IMR-90 (cell line): ENCODE results near the gene KCNJ10. TPM values are rescaled to one million over a fixed set of nuclear protein-coding genes. Genes with fewer than 3 reads are reported as not detected.

Experiments
- ATAC-seq: fragments of 200-7000 bp; cut with Tn5 transposase; 2 replicates; pipeline ENCODE4 v1.9.1; 2020; ENCODE audit warnings: low read depth, mild to moderate bottlenecking, moderate library complexity
- BruUV-seq: library from RNA; stranded (reverse); fragments of 400-500 nt; replicated peaks from 2 replicates; lab custom pipeline; 2021; lab: Mats Ljungman, UMichigan
- CTCF ChIA-PET: fragments of 300-600 bp; formaldehyde crosslinking; extraction: SDS; loops from one replicate; lab custom pipeline; 2021; ENCODE audit warnings: antibody characterized with exemption; lab: Yijun Ruan, JAX
- POLR2A ChIA-PET: fragments of 300-600 bp; sonication (Branson Sonifier 250); formaldehyde crosslinking; loops from one replicate; lab custom pipeline; 2022; ENCODE audit warnings: antibody characterized with exemption; ENCODE audit not compliant: unreplicated experiment; lab: Charles Lee
- DNase-seq: peaks from one replicate; pipeline ENCODE4 v3.0.0; 2013
- H2AFZ ChIP-seq: replicated peaks from 2 replicates; pipeline ENCODE3; 2013; ENCODE audit warnings: low read length, mild to moderate bottlenecking; ENCODE audit not compliant: poor library complexity
- H2AK5ac ChIP-seq: 2 replicates; pipeline ENCODE4 v1.6.1; 2013; ENCODE audit warnings: low read depth, low read length, inconsistent platforms
- H2AK9ac ChIP-seq: replicated peaks from 2 replicates; pipeline ENCODE3; 2013; ENCODE audit warnings: mild to moderate bottlenecking, low read depth, low read length, moderate library complexity; ENCODE audit not compliant: poor library complexity
- H2BK120ac ChIP-seq: 2 replicates; pipeline ENCODE4 v1.6.1; 2013; ENCODE audit warnings: low read depth, low read length, inconsistent platforms
- H2BK15ac ChIP-seq: 3 replicates; pipeline ENCODE4 v1.6.1; 2013; ENCODE audit warnings: low read depth, low read length, inconsistent platforms
- H2BK20ac ChIP-seq: 2 replicates; pipeline ENCODE4 v1.6.1; 2013; ENCODE audit warnings: low read depth, mild to moderate bottlenecking, inconsistent platforms, low read length, moderate library complexity
- H2BK5ac ChIP-seq: 2 replicates; pipeline ENCODE4 v1.6.1; 2013; ENCODE audit warnings: mild to moderate bottlenecking, low read depth, low read length, inconsistent platforms; ENCODE audit not compliant: poor library complexity, severe bottlenecking
- H3K14ac ChIP-seq: replicated peaks from 2 replicates; pipeline ENCODE4 v1.6.1; 2013; ENCODE audit warnings: low read depth, low read length, inconsistent platforms
- H3K18ac ChIP-seq: 2 replicates; pipeline ENCODE4 v1.6.1; 2013; ENCODE audit warnings: low read depth, low read length, control low read depth
- H3K23ac ChIP-seq: 2 replicates; pipeline ENCODE4 v1.6.1; 2013; ENCODE audit warnings: low read depth, low read length, inconsistent platforms
- H3K27ac ChIP-seq: 2 replicates; pipeline ENCODE4 v1.5.1; 2013; ENCODE audit warnings: mild to moderate bottlenecking, control low read depth, low read length; ENCODE audit not compliant: insufficient read depth
- H3K27me3 ChIP-seq: 2 replicates; pipeline ENCODE4 v1.6.1; 2013; ENCODE audit warnings: low read length; ENCODE audit not compliant: control insufficient read depth, insufficient read depth
- H3K36me3 ChIP-seq: 2 replicates; pipeline ENCODE4 v1.6.1; 2013; ENCODE audit warnings: low read length, mixed read lengths; ENCODE audit not compliant: control insufficient read depth, insufficient read depth
- H3K4ac ChIP-seq: 2 replicates; pipeline ENCODE4 v1.6.1; 2013; ENCODE audit warnings: low read depth, low read length, inconsistent platforms
- H3K4me1 ChIP-seq: 2 replicates; pipeline ENCODE4 v1.6.1; 2013; ENCODE audit warnings: low read length, mixed read lengths; ENCODE audit not compliant: control insufficient read depth, insufficient read depth
- H3K4me2 ChIP-seq: 2 replicates; pipeline ENCODE4 v1.6.1; 2013; ENCODE audit warnings: low read depth, mild to moderate bottlenecking, control low read depth, low read length, moderate library complexity
- H3K4me3 ChIP-seq: 2 replicates; pipeline ENCODE4 v1.5.1; 2013; ENCODE audit warnings: low read depth, mild to moderate bottlenecking, control low read depth, low read length, moderate library complexity; ENCODE audit not compliant: insufficient read depth
- H3K56ac ChIP-seq: 2 replicates; pipeline ENCODE4 v1.6.1; 2013; ENCODE audit warnings: low read length, inconsistent platforms; ENCODE audit not compliant: insufficient read depth; ENCODE audit errors: extremely low read depth
- H3K79me1 ChIP-seq, 2 experiments: 2 replicates each; pipeline ENCODE4 v1.6.1; 2013; ENCODE audit warnings: low read length in 2 of 2, inconsistent platforms in 1 of 2, low read depth in 1 of 2
- H3K9ac ChIP-seq: 2 replicates; pipeline ENCODE4 v1.6.1; 2013; ENCODE audit warnings: low read depth, low read length, control low read depth
- H3K9me1 ChIP-seq: 2 replicates; pipeline ENCODE4 v1.6.1; 2013; ENCODE audit warnings: low read length, inconsistent platforms; ENCODE audit not compliant: insufficient read depth
- H3K9me3 ChIP-seq: 2 replicates; pipeline ENCODE4 v1.6.1; 2013; ENCODE audit warnings: low read length; ENCODE audit not compliant: control insufficient read depth, insufficient read depth
- H4K20me1 ChIP-seq: 2 replicates; pipeline ENCODE4 v1.6.1; 2013; ENCODE audit warnings: low read length, inconsistent platforms; ENCODE audit not compliant: insufficient read depth
- H4K5ac ChIP-seq: 2 replicates; pipeline ENCODE4 v1.6.1; 2013; ENCODE audit warnings: mild to moderate bottlenecking, low read depth, low read length, control low read depth
- H4K8ac ChIP-seq, 2 experiments: 2 replicates each; pipeline ENCODE4 v1.6.1; 2013; ENCODE audit warnings: low read depth in 2 of 2, low read length in 2 of 2, control low read depth in 1 of 2, inconsistent platforms in 1 of 2
- H4K91ac ChIP-seq: 2 replicates; pipeline ENCODE4 v1.6.1; 2013; ENCODE audit warnings: low read depth, low read length, inconsistent platforms; ENCODE audit not compliant: insufficient read depth
- BHLHE40 ChIP-seq: fragments of 150-350 bp; IDR thresholded peaks from 2 replicates; pipeline ENCODE4 v1.6.1; 2016; ENCODE audit warnings: mild to moderate bottlenecking, low read depth, low read length
- CEBPB ChIP-seq: IDR thresholded peaks from 2 replicates; pipeline ENCODE4 v1.6.1; 2012; ENCODE audit warnings: low read depth, low read length, improper control_type of control experiment
- CTCF ChIP-seq: conservative IDR thresholded peaks from 2 replicates; pipeline ENCODE4 v1.5.1; 2012; ENCODE audit warnings: mild to moderate bottlenecking, low read depth, low read length, improper control_type of control experiment
- FOS ChIP-seq: fragments of 150-350 bp; IDR thresholded peaks from 2 replicates; pipeline ENCODE4 v1.6.1; 2016; ENCODE audit warnings: low read depth, low read length
- MAFK ChIP-seq: IDR thresholded peaks from 2 replicates; pipeline ENCODE4 v1.6.1; 2012; ENCODE audit warnings: low read depth, low read length, improper control_type of control experiment
- MAZ ChIP-seq: IDR thresholded peaks from 2 replicates; pipeline ENCODE4 v1.6.1; 2012; ENCODE audit warnings: low read depth, mild to moderate bottlenecking, low read length, improper control_type of control experiment, moderate library complexity, borderline replicate concordance
- NFE2L2 ChIP-seq: fragments of 150-350 bp; IDR thresholded peaks from 2 replicates; pipeline ENCODE4 v1.6.1; 2016; ENCODE audit warnings: low read depth, mild to moderate bottlenecking, low read length
- RAD21 ChIP-seq: IDR thresholded peaks from 2 replicates; pipeline ENCODE4 v1.6.1; 2012; ENCODE audit warnings: low read length, improper control_type of control experiment
- RCOR1 ChIP-seq: IDR thresholded peaks from 2 replicates; pipeline ENCODE4 v1.6.1; 2012; ENCODE audit warnings: mild to moderate bottlenecking, low read length, improper control_type of control experiment; ENCODE audit not compliant: insufficient replicate concordance
- SMC3 ChIP-seq: fragments of 150-350 bp; IDR thresholded peaks from 2 replicates; pipeline ENCODE4 v1.6.1; 2016; ENCODE audit warnings: low read depth, mild to moderate bottlenecking, antibody characterized with exemption, low read length, moderate library complexity
- WGBS, 2 experiments: methylation state at CpG; one replicate each; pipeline versions ENCODE4 v1.1.5 to v1.1.7; 2013; ENCODE audit warnings: missing lambda C conversion rate in 2 of 2; ENCODE audit not compliant: insufficient read length in 1 of 2; ENCODE audit errors: extremely low coverage in 2 of 2; 5-methylcytosine and 5-hydroxymethylcytosine counted together
- dilution Hi-C: fragments of 300-500 bp; cut with HindIII; formaldehyde crosslinking; loops from one replicate; pipeline ENCODE4 v1.14.3; 2018; ENCODE audit warnings: low sequenced_read_pairs; ENCODE audit not compliant: unreplicated experiment
- in situ Hi-C: fragments of 300-500 bp; cut with MboI; formaldehyde crosslinking; loops from 3 replicates; pipeline ENCODE4 v1.14.3; 2019; ENCODE audit warnings: low sequenced_read_pairs, inconsistent platforms, mixed read lengths
- intact Hi-C: fragments of 100-400 bp; cut with micrococcal nuclease; formaldehyde crosslinking; loops from 2 replicates; pipeline ENCODE4 v1.10.0; 2022
- polyA plus RNA-seq, 3 experiments: library from polyadenylated mRNA; depleted of rRNA; stranded (reverse); fragments of >200 nt; gene quantifications; 2 replicates each; pipeline ENCODE4 v1.2.3, GENCODE V29; 2012; ENCODE audit warnings: low replicate concordance in 1 of 3
- total RNA-seq: library from RNA; depleted of rRNA; stranded (reverse); fragments of >200 nt; gene quantifications from 2 replicates; pipeline ENCODE4 v1.2.3, GENCODE V29; 2012

Gene KCNJ10
- total and polyA plus RNA-seq, 2 of the 4 experiments (the other 2 are of a cell fraction): not detected

GRCh38 chr1:160104486-160104885 is 34.5 kb upstream of the KCNJ10 start:
- ChIA-PET POLR2A (no interaction called here), CTCF (interaction anchor here (0.6 to 2.4 kb wide), 5 partner anchors 21 to 269 kb away, joined by 3 to 8 read pairs (median 4); no protein-coding TSS in a partner anchor)
- Histone ChIP-seq H2BK15ac (no peak overlapping the region), H2BK5ac (no peak overlapping the region), H3K9me1 (no peaks in the 10 kb centered on the region), H3K36me3 (no peaks in the 10 kb centered on the region), H3K14ac (no peak overlapping the region), H3K27me3 (peaks cover 24% of the 10 kb centered on the region), H3K4me1 (peaks cover 18% of the 10 kb centered on the region), H3K79me1 (no peaks in the 10 kb centered on the region), H2AK5ac (no peak overlapping the region), H3K23ac (no peak overlapping the region), H2AK9ac (no peak overlapping the region), H4K8ac (0 out of 4 replicates have a peak overlapping the region, but pooled peaks of 1 of the 2 experiments have one; percentile 11), H3K56ac (no peak overlapping the region), H3K4ac (no peak overlapping the region; the same call in 1 of the 2 replicates), H2BK120ac (no peak overlapping the region), H3K4me2 (no peak overlapping the region), H4K5ac (no peak overlapping the region; the same call in 1 of the 2 replicates), H3K18ac (no peak overlapping the region; the same call in 1 of the 2 replicates), H4K20me1 (no peaks in the 10 kb centered on the region), H2BK20ac (no peak overlapping the region; the same call in 1 of the 2 replicates), H3K4me3 (no peak overlapping the region), H3K9me3 (no peaks in the 10 kb centered on the region), H4K91ac (no peak overlapping the region), H2AFZ (no peak overlapping the region), H3K27ac (no peak overlapping the region), H3K9ac (no peak overlapping the region)
- 50% methylated on average over 1 of the region's 3 CpGs; no CpG with 5 or more reads in 1 of the 2 experiments for WGBS, 2 experiments
- BruUV-seq: no TSS peak
- no peak for TF ChIP-seq MAFK
- no peak for TF ChIP-seq FOS
- no peak for TF ChIP-seq BHLHE40
- TF ChIP-seq RCOR1: no peak
- TF ChIP-seq MAZ: no peak
- TF ChIP-seq SMC3: no peak
- no peak for TF ChIP-seq NFE2L2
- TF ChIP-seq CTCF: no peak
- no peak for TF ChIP-seq CEBPB
- TF ChIP-seq RAD21: no peak
- dilution Hi-C loops (loop anchor here (10.0 kb wide), 1 partner anchor 110 kb away; no protein-coding TSS in a partner anchor), intact Hi-C loops (no loop called here), in situ Hi-C loops (no loop called here)
- DNase-seq (no peak), ATAC-seq (no peak)
